Chondrocyte (in vitro differentiated cells): ENCODE data around the gene PCNT. TPM values are rescaled to one million over a fixed set of nuclear protein-coding genes. Genes with fewer than 3 reads are reported as not detected.
A peak's percentile ranks its signal among the peaks of the same experiment; 100 is the strongest.

Source experiments
- DNase-seq: peaks from one replicate; pipeline ENCODE4 v3.0.0; 2021; ENCODE audit warnings: mixed read lengths, low spot score
- H3K27ac Mint-ChIP-seq: one replicate; pipeline ENCODE4 v1.8.0; 2021; ENCODE audit warnings: mild to moderate bottlenecking, moderate library complexity, mixed read lengths; ENCODE audit not compliant: unreplicated experiment
- H3K27me3 Mint-ChIP-seq: 2 replicates; pipeline ENCODE4 v1.8.0; 2021; ENCODE audit warnings: low read depth, mixed read lengths
- H3K36me3 Mint-ChIP-seq: 2 replicates; pipeline ENCODE4 v1.8.0; 2021; ENCODE audit warnings: low read depth, mixed read lengths
- H3K4me1 Mint-ChIP-seq: 2 replicates; pipeline ENCODE4 v1.8.0; 2021; ENCODE audit warnings: low read depth, mild to moderate bottlenecking, mixed read lengths
- H3K4me3 Mint-ChIP-seq: one replicate; pipeline ENCODE4 v1.8.0; 2021; ENCODE audit warnings: mild to moderate bottlenecking, moderate library complexity, mixed read lengths; ENCODE audit not compliant: unreplicated experiment
- H3K9me3 Mint-ChIP-seq: 2 replicates; pipeline ENCODE4 v1.8.0; 2021; ENCODE audit warnings: low read depth, mixed read lengths
- total RNA-seq: library from RNA; stranded (reverse); gene quantifications from 3 replicates; pipeline ENCODE4 v1.2.1, GENCODE V29; 2021
- TF ChIP-seq, protein P1 (sequence below): fragments of 200-600 bp; sonication (generic); IDR thresholded peaks from 2 replicates; pipeline ENCODE4 v1.5.0; 2021; ENCODE audit warnings: antibody characterized with exemption, mild to moderate bottlenecking, moderate library complexity

PCNT gene
- total RNA-seq, 1 donor from 2014 or later, result 29.9 TPM

GRCh38 chr21:46345861-46346260 lies 21.9 kb downstream of the PCNT start:
- no peak overlapping the region for H3K27ac Mint-ChIP-seq
- no peak for DNase-seq
- H3K4me3 Mint-ChIP-seq, result no peak overlapping the region
- H3K4me1 Mint-ChIP-seq, result peaks cover 3% of the 10 kb centered on the region
- TF ChIP-seq, protein P1, sequence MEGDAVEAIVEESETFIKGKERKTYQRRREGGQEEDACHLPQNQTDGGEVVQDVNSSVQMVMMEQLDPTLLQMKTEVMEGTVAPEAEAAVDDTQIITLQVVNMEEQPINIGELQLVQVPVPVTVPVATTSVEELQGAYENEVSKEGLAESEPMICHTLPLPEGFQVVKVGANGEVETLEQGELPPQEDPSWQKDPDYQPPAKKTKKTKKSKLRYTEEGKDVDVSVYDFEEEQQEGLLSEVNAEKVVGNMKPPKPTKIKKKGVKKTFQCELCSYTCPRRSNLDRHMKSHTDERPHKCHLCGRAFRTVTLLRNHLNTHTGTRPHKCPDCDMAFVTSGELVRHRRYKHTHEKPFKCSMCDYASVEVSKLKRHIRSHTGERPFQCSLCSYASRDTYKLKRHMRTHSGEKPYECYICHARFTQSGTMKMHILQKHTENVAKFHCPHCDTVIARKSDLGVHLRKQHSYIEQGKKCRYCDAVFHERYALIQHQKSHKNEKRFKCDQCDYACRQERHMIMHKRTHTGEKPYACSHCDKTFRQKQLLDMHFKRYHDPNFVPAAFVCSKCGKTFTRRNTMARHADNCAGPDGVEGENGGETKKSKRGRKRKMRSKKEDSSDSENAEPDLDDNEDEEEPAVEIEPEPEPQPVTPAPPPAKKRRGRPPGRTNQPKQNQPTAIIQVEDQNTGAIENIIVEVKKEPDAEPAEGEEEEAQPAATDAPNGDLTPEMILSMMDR, result no peak
- H3K36me3 Mint-ChIP-seq, result peaks cover 22% of the 10 kb centered on the region
- no peaks in the 10 kb centered on the region for H3K27me3 Mint-ChIP-seq
- no peaks in the 10 kb centered on the region for H3K9me3 Mint-ChIP-seq

DNA sequence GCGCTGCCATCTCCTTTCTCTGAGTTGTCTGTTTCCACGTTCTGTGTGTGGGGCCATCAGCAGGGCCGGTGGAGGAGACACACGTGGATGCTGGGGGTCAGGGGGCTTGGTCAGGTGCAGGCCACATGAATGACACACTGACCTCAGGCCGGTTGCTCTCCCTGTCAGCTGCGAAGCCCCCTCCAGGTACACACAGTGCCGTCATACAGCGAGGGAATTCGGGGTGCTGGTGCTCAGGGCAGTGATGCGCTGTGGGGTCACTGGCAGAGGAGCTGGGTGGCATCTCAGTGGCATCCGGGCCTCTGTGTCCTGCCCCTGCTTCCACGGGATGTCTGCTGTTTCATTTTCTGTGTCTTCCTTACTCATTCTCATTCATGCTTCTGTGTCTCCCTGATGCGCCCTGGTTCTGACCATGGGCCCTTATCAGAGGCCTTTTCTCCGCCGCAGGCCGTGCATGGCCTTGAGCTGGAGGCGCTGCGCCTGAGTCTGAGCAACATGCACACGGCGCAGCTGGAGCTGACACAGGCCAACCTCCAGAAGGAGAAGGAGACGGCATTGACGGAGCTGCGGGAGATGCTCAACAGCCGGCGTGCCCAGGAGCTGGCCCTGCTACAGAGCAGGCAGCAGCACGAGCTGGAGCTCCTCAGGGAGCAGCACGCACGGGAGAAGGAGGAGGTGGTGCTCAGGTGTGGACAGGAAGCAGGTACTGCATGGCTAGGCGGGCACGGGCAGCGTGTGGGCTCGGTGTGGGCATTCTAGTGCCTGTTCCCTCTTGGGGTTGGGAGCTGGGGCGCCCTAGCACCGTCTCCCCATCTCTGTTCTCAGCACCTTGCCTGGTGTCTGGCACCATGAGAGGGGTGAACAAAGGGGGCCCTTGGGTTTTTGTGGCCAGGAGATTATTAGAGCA lies 22.6 kb downstream of the PCNT start:
- no peak overlapping the region for H3K4me3 Mint-ChIP-seq
- no peaks in the 10 kb centered on the region for H3K4me1 Mint-ChIP-seq
- H3K27ac Mint-ChIP-seq, result peak overlapping the region; percentile 61
- H3K27me3 Mint-ChIP-seq, result no peaks in the 10 kb centered on the region
- DNase-seq, result no peak
- no peaks in the 10 kb centered on the region for H3K9me3 Mint-ChIP-seq
- TF ChIP-seq, protein P1, result no peak
- peaks cover 27% of the 10 kb centered on the region for H3K36me3 Mint-ChIP-seq

GRCh38 chr21:46347203-46347550 lies 23.2 kb downstream of the PCNT start:
- no peaks in the 10 kb centered on the region for H3K4me1 Mint-ChIP-seq
- DNase-seq, result no peak
- H3K36me3 Mint-ChIP-seq, result peaks cover 27% of the 10 kb centered on the region
- H3K4me3 Mint-ChIP-seq, result no peak overlapping the region
- TF ChIP-seq, protein P1, result no peak
- H3K27me3 Mint-ChIP-seq, result no peaks in the 10 kb centered on the region
- H3K27ac Mint-ChIP-seq, result no peak overlapping the region
- no peaks in the 10 kb centered on the region for H3K9me3 Mint-ChIP-seq

DNA sequence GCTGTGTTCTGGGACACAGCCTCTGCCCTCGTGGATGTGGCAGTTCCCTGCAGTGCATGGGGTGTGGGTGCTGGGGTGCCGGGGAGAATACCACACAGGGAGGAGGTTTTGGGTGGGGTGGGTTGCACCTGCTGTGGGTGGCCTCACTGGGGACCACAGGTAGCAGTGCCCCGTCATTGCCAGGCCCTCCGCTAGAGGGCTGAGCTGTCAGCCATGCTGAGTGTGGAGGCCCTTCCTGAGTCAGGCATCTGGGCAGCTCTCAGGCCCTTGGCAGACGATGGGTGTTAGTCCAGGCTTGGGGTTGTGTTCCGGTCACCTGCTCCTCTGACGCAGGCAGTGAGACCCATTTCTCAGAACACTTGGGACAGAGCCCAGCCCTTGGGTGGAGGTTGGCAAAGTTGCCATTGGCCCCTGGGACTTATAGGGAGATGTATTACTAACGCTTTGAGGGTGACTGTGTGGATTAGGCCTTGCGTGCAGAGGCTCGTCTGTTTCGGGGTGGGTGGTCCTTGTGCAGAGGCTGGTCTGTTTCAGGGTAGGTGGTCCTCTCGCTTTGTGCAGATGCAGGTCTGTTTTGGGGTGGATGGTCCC lies 23.9 kb downstream of the PCNT start:
- H3K27me3 Mint-ChIP-seq, result no peaks in the 10 kb centered on the region
- peaks cover 28% of the 10 kb centered on the region for H3K36me3 Mint-ChIP-seq
- no peak overlapping the region for H3K4me3 Mint-ChIP-seq
- no peaks in the 10 kb centered on the region for H3K9me3 Mint-ChIP-seq
- no peaks in the 10 kb centered on the region for H3K4me1 Mint-ChIP-seq
- TF ChIP-seq, protein P1, result no peak
- DNase-seq, result no peak
- H3K27ac Mint-ChIP-seq, result no peak overlapping the region

DNA sequence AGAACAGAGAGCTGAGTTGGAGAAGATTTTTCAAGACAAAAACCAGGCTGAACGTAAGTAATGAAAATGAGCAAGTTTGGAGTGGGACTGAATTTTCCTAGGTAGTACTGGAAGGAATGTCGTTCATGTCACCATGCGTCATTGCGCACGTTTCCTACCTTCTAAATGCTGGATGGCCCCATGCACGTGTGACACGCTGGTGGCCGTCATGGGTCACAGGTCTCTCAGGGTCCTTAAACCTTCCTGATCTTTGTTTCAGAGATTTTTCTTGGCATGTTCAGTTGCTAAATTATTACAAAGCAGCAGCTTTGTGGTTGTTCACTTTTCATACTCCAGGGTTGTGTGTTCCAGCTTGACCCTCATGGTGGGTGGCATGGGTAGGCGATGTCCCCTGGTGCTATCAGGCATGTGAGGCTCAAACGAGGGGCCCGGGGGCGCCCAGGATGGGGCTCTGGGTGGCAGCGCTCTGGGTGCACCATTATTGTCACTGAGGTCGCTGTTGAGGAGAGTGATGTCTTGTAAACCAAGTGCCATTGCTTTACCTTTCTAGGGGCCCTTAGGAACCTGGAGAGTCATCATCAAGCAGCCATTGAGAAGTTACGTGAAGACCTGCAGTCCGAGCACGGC lies 25.3 kb downstream of the PCNT start:
- no peaks in the 10 kb centered on the region for H3K9me3 Mint-ChIP-seq

More for the DNA sequence above, 25.3 kb downstream of the PCNT start:
- no peak overlapping the region for H3K27ac Mint-ChIP-seq
- H3K4me3 Mint-ChIP-seq, result no peak overlapping the region
- no peak for DNase-seq
- H3K36me3 Mint-ChIP-seq, result peaks cover 35% of the 10 kb centered on the region
- H3K27me3 Mint-ChIP-seq, result no peaks in the 10 kb centered on the region
- TF ChIP-seq, protein P1, result no peak
- H3K4me1 Mint-ChIP-seq, result no peaks in the 10 kb centered on the region
